GM12872 (cell line): ENCODE results near the gene PHAF1.

Experiments
- CTCF ChIP-seq: IDR thresholded peaks from 3 replicates; pipeline ENCODE4 v1.5.1; 2011; ENCODE audit warnings: low read depth, mild to moderate bottlenecking, low read length, moderate library complexity; ENCODE audit not compliant: insufficient read depth

Gene PHAF1

GRCh38 chr16:67141391-67141790, 31.6 kb downstream of the PHAF1 start:
- no peak for TF ChIP-seq CTCF

GRCh38 chr16:67142342-67142741, 32.6 kb downstream of the PHAF1 start:
- no peak for TF ChIP-seq CTCF

- no peak for TF ChIP-seq CTCF
Measured at GRCh38 chr16:67144943-67145342, 35.2 kb downstream of the PHAF1 start.

GRCh38 chr16:67145746-67146145, 36.0 kb downstream of the PHAF1 start:
- no peak for TF ChIP-seq CTCF

GRCh38 chr16:67146523-67147357, 37.0 kb downstream of the PHAF1 start:
- no peak for TF ChIP-seq CTCF

GRCh38 chr16:67147437-67148140, 37.8 kb downstream of the PHAF1 start:
- no peak for TF ChIP-seq CTCF

GRCh38 chr16:67148221-67148620, 38.5 kb downstream of the PHAF1 start:
- no peak for TF ChIP-seq CTCF
